Mononuclear cell (primary cell): ENCODE results near the gene FAM222A. TPM values are rescaled to one million over a fixed set of nuclear protein-coding genes. Genes with fewer than 3 reads are reported as not detected.
"Not testable (repeated sequence)": the region's sequence is repeated elsewhere in the genome, so short reads cannot be mapped to it uniquely, and the experiment has no call there.

Source experiments
- H3K27me3 ChIP-seq: 2 replicates; pipeline ENCODE4 v1.6.0; 2011; ENCODE audit warnings: low read length, control low read depth; ENCODE audit not compliant: insufficient read depth
- H3K4me1 ChIP-seq: 2 replicates; pipeline ENCODE4 v1.5.1; 2011; ENCODE audit warnings: mild to moderate bottlenecking, low read length, control low read depth; ENCODE audit not compliant: insufficient read depth
- H3K4me3 ChIP-seq: 2 replicates; pipeline ENCODE4 v1.5.1; 2011; ENCODE audit warnings: mild to moderate bottlenecking, low read length, moderate library complexity
- H3K9me3 ChIP-seq: 2 replicates; pipeline ENCODE4 v1.5.1; 2011; ENCODE audit warnings: low read depth, mild to moderate bottlenecking, control low read depth, low read length
- total RNA-seq: library from RNA; depleted of rRNA; stranded (reverse); fragments of >200 nt; gene quantifications from one replicate; pipeline ENCODE4 v1.2.3, GENCODE V29; 2012

FAM222A gene
- total RNA-seq, 1 donor: 1.0 TPM

DNA sequence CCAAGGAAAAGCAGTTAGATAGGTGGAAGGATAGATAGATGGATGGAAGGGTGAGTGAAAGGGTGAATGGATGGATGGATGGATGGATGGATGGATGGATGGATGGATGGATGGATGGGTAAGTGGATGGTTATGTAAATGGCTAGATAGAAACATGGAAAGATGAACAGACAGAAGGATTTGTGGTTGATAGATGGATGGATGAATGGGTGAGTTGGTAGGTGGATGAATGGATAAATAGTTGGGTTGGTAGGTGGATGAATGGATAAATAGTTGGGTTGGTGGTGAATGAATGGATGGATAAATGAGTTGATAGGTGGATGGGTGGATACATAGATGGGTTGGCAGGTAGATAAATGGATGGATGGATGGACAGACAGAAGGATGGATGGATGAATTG, 30.3 kb upstream of the FAM222A start:
- H3K9me3 ChIP-seq: no peaks in the 10 kb centered on the region
- H3K4me1 ChIP-seq: no peaks in the 10 kb centered on the region
- H3K27me3 ChIP-seq: no peaks in the 10 kb centered on the region
- no peak overlapping the region for H3K4me3 ChIP-seq

DNA sequence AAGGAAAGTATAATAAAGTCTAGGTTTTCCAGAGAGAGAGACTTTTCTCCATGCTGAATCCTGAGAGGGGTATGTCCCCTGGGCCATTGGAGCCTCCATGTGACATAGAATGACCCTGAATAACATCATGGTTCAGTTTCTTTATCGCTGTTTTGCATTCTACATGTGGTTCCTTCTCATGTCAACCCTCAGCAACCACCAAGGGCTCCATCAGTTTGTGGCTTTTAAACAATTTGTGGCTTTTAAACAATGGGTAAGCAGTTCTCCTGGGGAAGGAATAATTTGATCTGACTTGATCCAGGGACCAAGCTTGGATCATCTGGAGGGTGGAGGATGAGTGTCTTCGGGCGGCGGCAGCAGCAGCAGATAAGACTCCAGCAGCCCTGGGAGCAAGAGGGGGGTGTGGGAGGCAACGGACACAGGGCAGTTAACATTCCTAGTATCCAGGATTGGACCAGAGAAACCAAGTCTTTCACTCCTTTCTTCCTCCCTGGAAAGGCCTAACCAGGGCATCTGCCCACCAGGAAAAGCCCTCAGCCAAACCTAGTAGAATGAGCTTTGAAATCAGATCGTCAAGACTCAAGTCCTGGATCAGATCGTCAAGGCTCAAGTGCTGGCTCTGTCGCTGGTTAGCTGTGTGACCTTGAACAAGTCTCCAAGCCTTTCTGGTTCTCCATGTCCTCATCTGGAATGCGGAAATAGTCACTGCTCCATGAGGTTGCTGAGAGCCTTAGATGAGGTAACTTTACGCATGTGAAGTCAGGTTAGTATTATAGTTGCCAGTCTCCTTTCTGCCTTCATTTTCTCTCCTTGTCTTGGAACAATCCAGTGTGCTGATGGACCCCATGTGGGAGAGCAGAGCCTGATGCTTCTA, 27.8 kb upstream of the FAM222A start:
- no peak overlapping the region for H3K4me3 ChIP-seq
- H3K4me1 ChIP-seq: peaks cover 8% of the 10 kb centered on the region
- no peaks in the 10 kb centered on the region for H3K9me3 ChIP-seq
- no peaks in the 10 kb centered on the region for H3K27me3 ChIP-seq

- no peaks in the 10 kb centered on the region for H3K27me3 ChIP-seq
- H3K4me3 ChIP-seq: no peak overlapping the region
- H3K4me1 ChIP-seq: peaks cover 8% of the 10 kb centered on the region
- H3K9me3 ChIP-seq: no peaks in the 10 kb centered on the region
Observed at GRCh38 chr12:109686523-109686922, 27.1 kb upstream of the FAM222A start.

GRCh38 chr12:109687250-109687649, 26.4 kb upstream of the FAM222A start:
- no peaks in the 10 kb centered on the region for H3K27me3 ChIP-seq
- H3K4me1 ChIP-seq: peaks cover 8% of the 10 kb centered on the region
- H3K9me3 ChIP-seq: no peaks in the 10 kb centered on the region
- no peak overlapping the region for H3K4me3 ChIP-seq

DNA sequence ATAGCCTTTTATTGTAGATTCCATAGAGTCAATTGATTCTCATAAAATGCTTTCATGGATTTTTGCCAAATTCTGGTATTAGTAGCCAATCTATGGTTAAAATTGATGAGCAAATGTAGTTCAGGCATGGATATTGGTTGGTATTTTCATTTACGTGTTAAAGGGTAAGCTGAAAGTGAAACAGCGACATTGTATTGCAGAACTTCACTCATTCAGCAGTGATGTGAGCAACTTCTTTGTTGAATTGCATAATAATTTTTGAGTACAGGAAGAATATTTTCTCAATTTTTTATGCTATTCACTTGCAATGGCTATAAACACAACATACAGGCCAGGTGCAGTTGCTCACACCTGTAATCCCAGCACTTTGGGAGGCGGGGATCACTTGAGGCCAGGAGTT, 24.2 kb upstream of the FAM222A start:
- Histone ChIP-seq H3K27me3 (peaks cover 3% of the 10 kb centered on the region), H3K4me3 (no peak overlapping the region), H3K4me1 (peaks cover 8% of the 10 kb centered on the region), H3K9me3 (no peaks in the 10 kb centered on the region)

- H3K4me3 ChIP-seq: no peak overlapping the region
- H3K4me1 ChIP-seq: peaks cover 8% of the 10 kb centered on the region
- H3K27me3 ChIP-seq: peaks cover 3% of the 10 kb centered on the region
- H3K9me3 ChIP-seq: no peaks in the 10 kb centered on the region
Observed at GRCh38 chr12:109693160-109693559, 20.5 kb upstream of the FAM222A start.

DNA sequence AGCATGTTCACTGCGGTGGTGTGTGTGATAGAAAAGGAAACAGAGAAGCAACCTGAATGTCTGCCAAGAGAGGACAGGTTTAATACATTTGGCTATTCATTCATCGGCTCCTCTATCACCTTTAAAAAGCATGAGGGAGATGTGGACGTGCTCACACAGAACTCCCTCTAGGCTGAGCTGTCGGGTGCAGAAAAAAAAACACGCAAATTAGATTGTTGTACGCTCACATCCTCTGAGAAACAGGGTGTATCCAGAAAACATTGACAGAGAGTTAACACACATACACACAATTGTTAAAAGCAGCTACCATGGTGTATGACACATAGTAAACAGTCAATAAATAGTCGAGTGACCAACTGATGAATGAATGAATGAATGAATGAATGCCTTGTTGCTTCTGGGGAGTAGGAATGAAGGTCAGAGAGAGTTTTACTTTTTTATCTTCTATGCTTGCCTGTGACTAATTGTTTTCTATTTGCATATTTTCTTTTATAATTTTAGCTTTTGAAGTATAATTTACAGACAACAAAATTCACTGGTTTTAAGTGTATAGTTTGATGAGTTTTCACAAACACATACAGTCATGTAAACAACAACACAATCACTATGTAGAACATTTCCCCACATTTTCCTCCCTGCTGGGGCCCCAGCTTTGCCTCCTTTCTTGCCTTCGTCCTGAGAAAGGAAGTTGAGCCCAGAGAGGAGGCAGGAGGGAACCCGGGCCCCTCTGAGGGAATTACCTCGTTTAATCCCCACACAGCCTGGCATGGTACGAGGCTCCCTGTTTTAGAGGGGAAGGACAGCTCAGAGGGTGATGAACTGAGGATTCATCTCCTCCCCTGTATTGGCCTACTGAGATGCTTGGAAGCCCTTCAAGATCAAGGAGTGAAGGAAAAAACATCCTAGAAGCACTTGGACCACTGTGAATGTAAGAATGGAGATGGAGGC, 19.7 kb upstream of the FAM222A start:
- Histone ChIP-seq H3K9me3 (no peaks in the 10 kb centered on the region), H3K4me1 (peaks cover 8% of the 10 kb centered on the region), H3K4me3 (no peak overlapping the region), H3K27me3 (peaks cover 3% of the 10 kb centered on the region)

DNA sequence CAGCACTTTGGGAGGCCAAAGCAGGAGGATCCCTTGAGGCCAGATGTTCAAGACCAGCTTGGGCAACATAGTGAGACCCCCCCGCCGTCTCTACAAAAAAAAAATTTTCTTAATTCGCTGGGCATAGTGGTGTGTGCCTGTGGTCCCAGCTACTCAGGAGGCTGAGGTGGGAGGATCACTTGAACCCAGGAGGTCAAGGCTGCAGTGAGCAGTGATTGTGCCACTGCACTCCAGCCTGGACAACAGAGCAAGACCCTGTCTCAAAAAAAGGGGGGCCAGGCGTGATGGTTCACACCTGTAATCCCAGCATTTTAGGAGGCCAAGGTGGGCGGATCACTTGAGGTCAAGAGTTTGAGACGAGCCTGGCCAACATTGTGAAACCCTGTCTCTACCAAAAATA, 19.0 kb upstream of the FAM222A start:
- H3K9me3 ChIP-seq, H3K4me3 ChIP-seq: not testable (repeated sequence)

DNA sequence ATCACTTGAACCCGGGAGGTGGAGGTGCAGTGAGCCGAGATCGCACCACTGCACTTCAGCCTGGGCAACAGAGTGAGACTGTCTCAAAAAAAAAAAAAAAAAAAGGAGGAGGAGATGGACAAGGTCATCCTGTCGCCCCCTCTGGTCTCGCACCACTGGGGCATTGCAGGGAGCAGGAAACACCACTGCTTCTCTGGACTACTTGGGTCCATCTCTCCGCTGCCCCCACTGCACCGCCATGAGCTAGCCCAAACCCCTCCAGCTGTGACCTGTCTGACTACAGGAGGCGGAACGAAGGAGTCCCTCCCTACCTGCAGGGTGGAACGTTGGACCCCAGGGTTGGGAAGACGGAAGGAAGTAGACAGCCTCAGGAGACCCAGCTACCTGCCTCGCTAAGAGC, 18.2 kb upstream of the FAM222A start:
- Histone ChIP-seq H3K9me3 (no peaks in the 10 kb centered on the region), H3K4me1 (no peaks in the 10 kb centered on the region), H3K4me3 (no peak overlapping the region), H3K27me3 (peaks cover 3% of the 10 kb centered on the region)

More for the DNA sequence above, 19.0 kb upstream of the FAM222A start:
- H3K4me1 ChIP-seq, H3K27me3 ChIP-seq: not testable (repeated sequence)

- Histone ChIP-seq H3K27me3 (peaks cover 3% of the 10 kb centered on the region), H3K4me1 (no peaks in the 10 kb centered on the region), H3K9me3 (no peaks in the 10 kb centered on the region), H3K4me3 (no peak overlapping the region)
Observed at GRCh38 chr12:109695961-109696461, 17.6 kb upstream of the FAM222A start.

- Histone ChIP-seq H3K9me3 (no peaks in the 10 kb centered on the region), H3K27me3 (peaks cover 3% of the 10 kb centered on the region), H3K4me1 (no peaks in the 10 kb centered on the region), H3K4me3 (no peak overlapping the region)
Observed at GRCh38 chr12:109696485-109697269, 16.9 kb upstream of the FAM222A start.

- peaks cover 3% of the 10 kb centered on the region for H3K27me3 ChIP-seq
- H3K9me3 ChIP-seq: no peaks in the 10 kb centered on the region
- H3K4me3 ChIP-seq: no peak overlapping the region
- no peaks in the 10 kb centered on the region for H3K4me1 ChIP-seq
Observed at GRCh38 chr12:109697270-109697553, 16.4 kb upstream of the FAM222A start.

DNA sequence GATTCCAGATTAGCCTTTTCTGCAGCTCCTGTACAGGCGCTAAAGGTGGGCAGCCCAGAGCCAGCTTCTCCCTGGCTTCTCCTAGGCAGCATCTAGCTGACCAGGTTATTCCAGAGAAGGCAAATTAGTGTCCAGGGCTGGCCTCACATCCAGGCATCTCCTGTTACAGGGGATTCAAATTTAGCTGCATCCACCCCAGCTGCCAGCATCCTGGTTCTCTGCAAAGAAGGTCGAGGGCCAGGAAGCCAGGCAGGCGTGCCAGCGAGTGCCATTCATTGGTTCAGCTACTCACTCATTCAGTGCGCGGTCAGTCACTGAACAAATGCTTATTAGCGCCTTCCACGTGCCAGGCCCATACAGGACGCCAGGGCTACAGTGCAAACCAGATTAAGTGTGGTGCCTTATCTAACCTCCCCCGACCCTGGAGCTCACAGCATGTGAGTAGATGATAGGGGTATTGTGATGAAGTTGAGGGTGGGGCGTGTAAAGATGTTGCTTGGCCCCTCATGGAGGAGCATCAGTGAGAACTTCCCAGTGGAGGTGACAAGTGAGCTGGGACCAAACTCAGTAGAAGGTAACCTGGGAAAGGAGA, 15.7 kb upstream of the FAM222A start:
- no peaks in the 10 kb centered on the region for H3K9me3 ChIP-seq
- no peaks in the 10 kb centered on the region for H3K27me3 ChIP-seq
- H3K4me1 ChIP-seq: no peaks in the 10 kb centered on the region
- no peak overlapping the region for H3K4me3 ChIP-seq

DNA sequence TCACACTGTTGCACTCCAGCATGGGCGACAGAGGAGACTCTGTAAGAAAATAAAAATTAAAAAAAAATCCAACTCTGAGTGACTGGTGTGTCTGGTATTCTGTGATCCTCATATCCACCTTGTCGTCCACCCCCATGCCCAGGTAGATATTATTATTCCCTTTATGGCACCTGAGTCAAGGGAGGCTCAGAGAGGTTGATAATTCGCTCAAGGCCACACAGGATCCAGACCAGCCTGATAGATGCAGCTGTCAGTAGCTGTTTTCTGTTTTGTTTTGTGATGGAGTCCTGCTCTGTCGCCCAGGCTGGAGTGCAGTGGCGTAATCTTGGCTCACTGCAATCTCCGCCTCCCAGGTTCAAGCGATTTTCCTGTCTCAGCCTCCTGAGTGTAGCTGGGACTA, 14.8 kb upstream of the FAM222A start:
- no peaks in the 10 kb centered on the region for H3K9me3 ChIP-seq
- H3K4me3 ChIP-seq: no peak overlapping the region
- H3K27me3 ChIP-seq: no peaks in the 10 kb centered on the region
- H3K4me1 ChIP-seq: no peaks in the 10 kb centered on the region
